HAP-1 (cell line): Measurements from ENCODE around the gene LYVE1.
A peak's percentile ranks its signal among the peaks of the same experiment; 100 is the strongest.

Source experiments
- DNase-seq, 2 experiments: peaks; one replicate each; pipeline ENCODE4 v3.0.0-alpha.2; 2016 to 2020; ENCODE audit warnings: low spot score in 2 of 2
- H3K27me3 ChIP-seq: fragments of 250-450 bp; sonication (Bioruptor Pico); 2 replicates; pipeline ENCODE4 v1.5.1; 2020; ENCODE audit warnings: low read depth, mild to moderate bottlenecking, moderate library complexity
- H3K36me3 ChIP-seq: fragments of 250-450 bp; sonication (Bioruptor Pico); replicated peaks from 2 replicates; pipeline ENCODE4 v1.5.1; 2020; ENCODE audit warnings: mild to moderate bottlenecking
- H3K4me1 ChIP-seq: fragments of 250-450 bp; sonication (Bioruptor Pico); 2 replicates; pipeline ENCODE4 v1.5.1; 2020; ENCODE audit warnings: mild to moderate bottlenecking
- H3K4me3 ChIP-seq: fragments of 250-450 bp; sonication (Bioruptor Pico); 2 replicates; pipeline ENCODE4 v1.5.1; 2020; ENCODE audit warnings: mild to moderate bottlenecking, moderate library complexity
- H3K9me3 ChIP-seq: fragments of 250-450 bp; sonication (Bioruptor Pico); 2 replicates; pipeline ENCODE4 v1.5.1; 2020; ENCODE audit warnings: mild to moderate bottlenecking, moderate library complexity
- in situ Hi-C: fragments of 300-500 bp; cut with MboI; formaldehyde crosslinking; loops from 3 replicates; pipeline ENCODE4 v1.14.3; 2020; ENCODE audit warnings: low sequenced_read_pairs, inconsistent platforms, mixed read lengths

Gene LYVE1

DNA sequence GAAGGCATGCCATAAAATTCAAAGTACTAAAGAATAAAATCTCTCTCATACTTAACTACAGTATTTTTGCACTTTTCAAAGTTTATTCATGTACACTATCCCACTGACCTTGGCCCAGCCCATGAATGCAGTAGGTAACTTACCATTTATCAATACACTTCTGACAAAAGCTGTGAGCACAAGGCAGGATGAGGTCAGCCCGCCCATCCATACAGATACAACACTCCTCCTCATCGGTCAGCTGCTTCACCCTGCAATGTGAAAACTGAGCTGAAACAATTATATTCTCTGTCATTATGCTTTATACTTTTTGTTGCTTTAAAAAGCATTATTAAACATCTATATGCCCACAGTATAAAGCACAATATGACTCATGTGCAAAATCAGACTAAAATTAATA is 49.6 kb downstream of the LYVE1 start:
- Histone ChIP-seq H3K4me1 (no peaks in the 10 kb centered on the region), H3K4me3 (no peak overlapping the region), H3K9me3 (no peaks in the 10 kb centered on the region), H3K36me3 (peaks cover 9% of the 10 kb centered on the region), H3K27me3 (no peaks in the 10 kb centered on the region)
- no peak for DNase-seq
- in situ Hi-C loops: no loop called here

DNA sequence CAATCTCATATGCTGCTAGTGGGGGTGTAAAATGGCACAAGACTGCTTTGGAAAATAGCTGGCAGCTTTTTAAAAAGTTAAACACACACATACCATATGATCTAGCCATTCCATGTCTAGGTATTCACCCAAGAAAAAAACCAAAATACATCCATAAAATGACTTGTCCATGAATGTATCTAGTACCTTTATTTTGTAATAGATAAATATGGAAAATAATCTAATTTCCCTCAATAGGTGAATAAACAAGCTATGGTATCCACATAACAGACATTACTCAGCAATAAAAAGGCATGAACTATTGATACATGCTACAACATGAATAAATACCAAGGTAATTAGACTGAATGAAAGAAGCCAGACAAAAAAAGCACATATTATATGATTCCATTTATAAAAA is 50.3 kb downstream of the LYVE1 start:
- Histone ChIP-seq H3K9me3 (no peaks in the 10 kb centered on the region), H3K36me3 (peaks cover 4% of the 10 kb centered on the region), H3K27me3 (no peaks in the 10 kb centered on the region), H3K4me3 (no peak overlapping the region), H3K4me1 (no peaks in the 10 kb centered on the region)
- in situ Hi-C loops: no loop called here
- no peak for DNase-seq

DNA sequence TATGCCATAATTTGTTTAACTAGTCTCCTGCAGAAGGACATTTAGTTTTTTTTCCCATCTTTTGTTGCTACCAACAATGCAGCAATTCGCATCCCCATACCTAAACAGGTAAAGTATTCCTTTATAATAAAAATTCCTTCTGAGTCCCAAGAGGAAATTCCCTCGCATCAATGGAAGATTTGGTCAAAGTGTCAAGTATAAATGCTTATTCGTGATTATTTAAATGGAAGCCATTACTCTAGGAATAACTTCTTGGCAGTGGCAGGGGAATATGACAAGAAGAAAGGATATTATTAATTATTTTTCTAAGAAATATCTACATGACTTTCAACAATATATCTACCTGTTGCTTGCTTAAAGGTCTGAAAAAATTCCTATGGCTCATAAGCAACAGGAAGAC is 53.0 kb downstream of the LYVE1 start:
- H3K9me3 ChIP-seq: no peaks in the 10 kb centered on the region
- DNase-seq: no peak
- in situ Hi-C loops: no loop called here
- no peaks in the 10 kb centered on the region for H3K36me3 ChIP-seq
- no peaks in the 10 kb centered on the region for H3K27me3 ChIP-seq
- no peaks in the 10 kb centered on the region for H3K4me1 ChIP-seq
- H3K4me3 ChIP-seq: no peak overlapping the region

DNA sequence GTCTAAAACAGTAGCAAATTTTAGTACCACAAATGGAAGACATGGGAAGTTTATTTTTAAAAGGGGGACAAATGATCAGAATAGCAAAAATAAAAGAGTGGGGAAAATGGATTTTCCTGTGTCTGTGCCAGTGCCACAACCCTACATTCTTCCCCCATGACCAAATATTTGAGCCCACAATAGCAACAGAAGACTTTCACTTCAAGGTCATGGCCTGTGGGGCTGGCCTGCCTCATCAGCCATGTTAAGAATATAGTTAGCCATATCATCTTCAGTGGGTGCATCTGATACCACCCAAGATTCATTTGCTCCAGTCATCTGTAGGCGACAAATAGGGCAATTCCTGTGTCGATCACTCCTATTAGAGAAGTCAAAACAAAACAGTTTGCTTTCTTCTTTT is 53.8 kb downstream of the LYVE1 start:
- no peak for DNase-seq
- Histone ChIP-seq H3K4me3 (no peak overlapping the region), H3K4me1 (no peaks in the 10 kb centered on the region), H3K36me3 (no peaks in the 10 kb centered on the region), H3K9me3 (no peaks in the 10 kb centered on the region), H3K27me3 (no peaks in the 10 kb centered on the region)
- in situ Hi-C loops: no loop called here

DNA sequence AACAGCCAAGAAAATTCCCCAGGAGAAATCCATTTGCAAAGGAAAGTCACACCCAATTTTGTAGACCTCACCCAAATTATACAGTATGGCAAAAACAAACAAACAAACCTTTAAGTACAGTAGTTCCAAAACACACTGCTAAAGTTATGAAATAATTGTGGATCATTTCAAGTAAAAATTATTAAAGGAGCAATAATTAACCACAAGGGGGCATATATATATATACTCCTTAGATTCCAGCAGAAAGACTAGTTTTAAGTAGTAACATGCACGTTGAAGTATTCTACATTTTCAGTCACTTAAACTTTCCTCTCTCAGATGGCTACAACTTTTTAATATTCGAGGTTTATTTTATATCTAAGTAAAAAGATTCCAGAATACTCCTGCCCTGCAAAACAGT is 54.3 kb downstream of the LYVE1 start:
- H3K4me3 ChIP-seq: no peak overlapping the region
- in situ Hi-C loops: no loop called here
- no peaks in the 10 kb centered on the region for H3K9me3 ChIP-seq
- no peaks in the 10 kb centered on the region for H3K4me1 ChIP-seq
- peak in 1 of 2 experiments; percentile 8 for DNase-seq
- H3K27me3 ChIP-seq: no peaks in the 10 kb centered on the region
- H3K36me3 ChIP-seq: no peaks in the 10 kb centered on the region

DNA sequence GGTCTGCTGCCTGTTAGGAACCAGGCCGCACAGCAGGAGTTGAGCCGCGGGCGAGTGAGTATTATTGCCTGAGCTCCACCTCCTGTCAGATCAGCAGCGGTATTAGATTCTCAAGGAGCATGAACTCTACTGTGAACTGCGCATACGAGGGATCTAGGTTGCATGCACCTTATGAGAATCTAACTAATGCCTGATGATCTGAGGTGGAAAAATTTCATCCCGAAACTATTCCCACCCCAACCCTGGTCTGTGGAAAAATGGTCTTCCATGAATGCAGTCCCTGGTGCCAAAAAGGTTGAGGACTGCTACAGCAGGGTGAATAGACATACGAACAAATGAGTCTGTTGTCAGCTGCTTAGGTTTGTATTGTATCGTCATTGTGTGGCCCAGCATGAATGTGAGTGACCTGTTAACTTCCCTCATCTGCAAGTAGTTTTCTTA is 57.3 kb downstream of the LYVE1 start:
- Histone ChIP-seq H3K4me1 (no peaks in the 10 kb centered on the region; the same call in 1 of the 2 replicates), H3K9me3 (no peaks in the 10 kb centered on the region), H3K36me3 (no peaks in the 10 kb centered on the region), H3K27me3 (no peaks in the 10 kb centered on the region), H3K4me3 (no peak overlapping the region)
- in situ Hi-C loops: no loop called here
- no peak for DNase-seq
